SU-DHL-6 (cell line): ENCODE results near the gene TUBGCP6.

ENCODE experiments used
- EZH2phosphoT487 ChIP-seq: fragments of 200-600 bp; sonication (generic), shearing (Covaris generic); conservative IDR thresholded peaks from 2 replicates; pipeline ENCODE4 v1.6.1; 2018; ENCODE audit warnings: mild to moderate bottlenecking, antibody characterized with exemption, low read length, moderate library complexity, mixed read lengths
- TF ChIP-seq, protein P1 (sequence below): fragments of 200-600 bp; sonication (generic); IDR thresholded peaks from one replicate; pipeline ENCODE4 v1.5.1; 2017; ENCODE audit warnings: antibody characterized with exemption, mild to moderate bottlenecking, low read length, moderate library complexity; ENCODE audit not compliant: insufficient read depth, poor library complexity, severe bottlenecking

DNA sequence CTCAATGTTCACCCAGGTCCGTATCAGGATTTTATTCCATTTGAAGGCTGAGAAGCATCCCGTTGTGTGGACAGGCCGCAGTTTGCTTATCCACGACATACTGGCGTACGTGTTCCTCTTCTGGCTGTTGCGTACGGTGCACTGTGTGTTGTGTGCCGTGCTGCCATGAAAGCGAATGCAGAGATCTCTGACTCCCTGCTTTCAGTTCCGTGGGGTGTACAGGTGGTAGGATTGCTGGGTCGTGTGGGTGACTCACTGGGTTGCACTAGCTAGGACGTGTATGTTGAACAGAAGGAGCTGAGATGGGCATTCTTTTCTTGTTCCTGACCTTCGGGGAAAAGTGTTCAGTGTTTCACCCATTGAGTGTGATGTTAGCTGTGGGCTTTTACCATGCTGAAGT, 33.7 kb downstream of the TUBGCP6 start:
- TF ChIP-seq, protein P1, sequence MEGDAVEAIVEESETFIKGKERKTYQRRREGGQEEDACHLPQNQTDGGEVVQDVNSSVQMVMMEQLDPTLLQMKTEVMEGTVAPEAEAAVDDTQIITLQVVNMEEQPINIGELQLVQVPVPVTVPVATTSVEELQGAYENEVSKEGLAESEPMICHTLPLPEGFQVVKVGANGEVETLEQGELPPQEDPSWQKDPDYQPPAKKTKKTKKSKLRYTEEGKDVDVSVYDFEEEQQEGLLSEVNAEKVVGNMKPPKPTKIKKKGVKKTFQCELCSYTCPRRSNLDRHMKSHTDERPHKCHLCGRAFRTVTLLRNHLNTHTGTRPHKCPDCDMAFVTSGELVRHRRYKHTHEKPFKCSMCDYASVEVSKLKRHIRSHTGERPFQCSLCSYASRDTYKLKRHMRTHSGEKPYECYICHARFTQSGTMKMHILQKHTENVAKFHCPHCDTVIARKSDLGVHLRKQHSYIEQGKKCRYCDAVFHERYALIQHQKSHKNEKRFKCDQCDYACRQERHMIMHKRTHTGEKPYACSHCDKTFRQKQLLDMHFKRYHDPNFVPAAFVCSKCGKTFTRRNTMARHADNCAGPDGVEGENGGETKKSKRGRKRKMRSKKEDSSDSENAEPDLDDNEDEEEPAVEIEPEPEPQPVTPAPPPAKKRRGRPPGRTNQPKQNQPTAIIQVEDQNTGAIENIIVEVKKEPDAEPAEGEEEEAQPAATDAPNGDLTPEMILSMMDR, result no peak
- TF ChIP-seq EZH2phosphoT487, result no peak
